Keratinocyte (primary cell): ENCODE data around the gene NRBP1. TPM values are rescaled to one million over a fixed set of nuclear protein-coding genes. Genes with fewer than 3 reads are reported as not detected.

ENCODE experiments used
- DNase-seq: peaks from one replicate; pipeline ENCODE4 v3.0.0-alpha.2; 2011; ENCODE audit warnings: low read depth, missing footprints, low spot score
- FAIRE-seq: peaks from 2 replicates; lab custom pipeline; 2011; peaks lifted over from hg19 to GRCh38; lab: Jason Lieb, UNC
- H2AFZ ChIP-seq: 2 replicates; pipeline ENCODE4 v1.6.0; 2012; ENCODE audit warnings: low read length, control low read depth, inconsistent platforms; ENCODE audit not compliant: control insufficient read depth
- H3K27ac ChIP-seq: 2 replicates; pipeline ENCODE4 v1.5.1; 2011; ENCODE audit warnings: low read length; ENCODE audit not compliant: control insufficient read depth, insufficient read depth
- H3K27me3 ChIP-seq: 3 replicates; pipeline ENCODE4 v1.6.0; 2011; ENCODE audit warnings: low read length; ENCODE audit not compliant: control insufficient read depth, insufficient read depth; ENCODE audit errors: extremely low read depth
- H3K36me3 ChIP-seq, 2 experiments: 2 replicates in 1 of 2; 3 replicates in 1 of 2; pipeline ENCODE4 v1.5.1; 2011; ENCODE audit warnings: low read length in 2 of 2, mild to moderate bottlenecking in 1 of 2; ENCODE audit not compliant: control insufficient read depth in 2 of 2, insufficient read depth in 2 of 2; ENCODE audit errors: extremely low read depth in 1 of 2
- H3K4me1 ChIP-seq: 3 replicates; pipeline ENCODE4 v1.5.1; 2011; ENCODE audit warnings: low read length; ENCODE audit not compliant: control insufficient read depth, insufficient read depth; ENCODE audit errors: extremely low read depth
- H3K4me2 ChIP-seq: 3 replicates; pipeline ENCODE4 v1.6.0; 2011; ENCODE audit warnings: low read depth, low read length; ENCODE audit not compliant: control insufficient read depth, insufficient read depth; ENCODE audit errors: extremely low read depth
- H3K4me3 ChIP-seq, 3 experiments: fragments of 200-600 bp in 1 of 3; sonication (generic) in 1 of 3; 2 replicates in 2 of 3; 3 replicates in 1 of 3; pipeline ENCODE4 v1.5.1; 2011 to 2016; ENCODE audit warnings: low read length in 3 of 3, mild to moderate bottlenecking in 3 of 3, control low read depth in 2 of 3, inconsistent platforms in 1 of 3, low read depth in 1 of 3, mixed read lengths in 1 of 3, mixed run types in 1 of 3, moderate library complexity in 1 of 3; ENCODE audit not compliant: control insufficient read depth in 2 of 3, insufficient read depth in 2 of 3; ENCODE audit errors: extremely low read depth in 1 of 3
- H3K79me2 ChIP-seq: 2 replicates; pipeline ENCODE4 v1.6.0; 2012; ENCODE audit warnings: low read length; ENCODE audit not compliant: control insufficient read depth, insufficient read depth
- H3K9ac ChIP-seq: 3 replicates; pipeline ENCODE4 v1.6.0; 2011; ENCODE audit warnings: low read length; ENCODE audit not compliant: control insufficient read depth, insufficient read depth; ENCODE audit errors: extremely low read depth
- H3K9me1 ChIP-seq: 3 replicates; pipeline ENCODE4 v1.6.0; 2011; ENCODE audit warnings: low read length; ENCODE audit not compliant: control insufficient read depth, insufficient read depth; ENCODE audit errors: extremely low read depth
- H3K9me3 ChIP-seq: 2 replicates; pipeline ENCODE4 v1.5.1; 2012; ENCODE audit warnings: low read depth, low read length; ENCODE audit not compliant: control insufficient read depth
- H4K20me1 ChIP-seq: 3 replicates; pipeline ENCODE4 v1.6.0; 2011; ENCODE audit warnings: low read length; ENCODE audit not compliant: control insufficient read depth, insufficient read depth; ENCODE audit errors: extremely low read depth
- CTCF ChIP-seq, 3 experiments: IDR thresholded peaks in 1 of 3; conservative IDR thresholded peaks in 1 of 3; optimal IDR thresholded peaks in 1 of 3; 2 replicates in 2 of 3; 3 replicates in 1 of 3; pipeline versions ENCODE3 to v1.5.1; 2011; ENCODE audit warnings: low read length in 3 of 3, mild to moderate bottlenecking in 3 of 3, moderate library complexity in 2 of 3, control low read depth in 1 of 3, inconsistent platforms in 1 of 3; ENCODE audit not compliant: insufficient read depth in 2 of 3; ENCODE audit errors: extremely low read depth in 1 of 3
- EZH2 ChIP-seq: IDR thresholded peaks from one replicate; pipeline ENCODE4 v1.6.1; 2012; ENCODE audit warnings: inconsistent platforms, mild to moderate bottlenecking, low read length, moderate library complexity
- dilution Hi-C: fragments of 300-500 bp; cut with MboI; formaldehyde crosslinking; loops from one replicate; pipeline ENCODE4 v1.7.0; 2020; ENCODE audit warnings: low sequenced_read_pairs; ENCODE audit not compliant: extremely low pct_ligation_motif_present
- polyA plus RNA-seq, 5 experiments: library from polyadenylated mRNA; depleted of rRNA in 3 of 5; stranded (reverse) in 3 of 5; stranded (forward) in 1 of 5; unstranded in 1 of 5; fragments of >200 nt; gene quantifications; 1 replicate in 1 of 5; 2 replicates in 3 of 5; 3 replicates in 1 of 5; pipeline versions ENCODE4 v1.2.1 to v1.2.3, GENCODE V29; 2011 to 2012; ENCODE audit warnings: missing spikeins in 2 of 5, low read depth in 1 of 5, low replicate concordance in 1 of 5

Gene NRBP1
- polyA plus RNA-seq, 1 donor (not counting 4 experiments of a cell fraction or from before 2014, with no cell fraction given), result 148 TPM

DNA sequence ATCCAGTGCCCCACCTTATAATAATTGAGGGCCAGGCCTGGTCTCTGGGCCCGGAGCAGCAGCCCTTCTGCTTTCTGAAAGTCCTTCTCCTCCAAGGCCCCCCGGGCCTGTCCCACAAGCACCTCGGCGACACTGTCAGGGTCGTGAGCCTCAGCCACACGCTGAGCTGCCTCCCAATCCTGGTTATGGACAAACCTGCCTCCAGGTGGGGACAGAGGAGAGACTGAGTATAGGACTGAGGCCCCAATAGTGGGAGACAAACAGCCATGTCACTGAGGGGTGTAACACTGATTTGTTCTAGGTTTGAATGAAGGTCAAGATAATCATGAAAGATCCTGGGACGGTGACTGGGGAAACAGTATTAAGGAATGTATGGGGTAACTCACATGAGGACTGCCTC lies 25.5 kb downstream of the NRBP1 start:
- Histone ChIP-seq H4K20me1 (no peaks in the 10 kb centered on the region), H3K4me1 (peaks cover 3% of the 10 kb centered on the region), H3K4me2 (no peak overlapping the region), H3K36me3 (peaks cover 11 to 20% of the 10 kb centered on the region in 2 experiments), H2AFZ (no peak overlapping the region), H3K79me2 (no peaks in the 10 kb centered on the region), H3K9me3 (no peaks in the 10 kb centered on the region), H3K4me3 (no peak overlapping the region), H3K27ac (no peak overlapping the region), H3K9ac (no peak overlapping the region), H3K9me1 (no peaks in the 10 kb centered on the region), H3K27me3 (no peaks in the 10 kb centered on the region)
- TF ChIP-seq CTCF (optimal IDR thresholded peaks at IDR 0.05 in 1 of 3, IDR thresholded peaks at IDR 0.05 in 1 of 3, conservative IDR thresholded peaks at IDR 0.05 in 1 of 3; ENCODE audit: extremely low read depth in 1 of 3, insufficient read depth in 2 of 3, low read length in 3 of 3), result peak in 1 of 3 experiments; percentile 5
- TF ChIP-seq EZH2, result no peak
- DNase-seq (no peak), FAIRE-seq (no peak)
- dilution Hi-C loops, result no loop called here

DNA sequence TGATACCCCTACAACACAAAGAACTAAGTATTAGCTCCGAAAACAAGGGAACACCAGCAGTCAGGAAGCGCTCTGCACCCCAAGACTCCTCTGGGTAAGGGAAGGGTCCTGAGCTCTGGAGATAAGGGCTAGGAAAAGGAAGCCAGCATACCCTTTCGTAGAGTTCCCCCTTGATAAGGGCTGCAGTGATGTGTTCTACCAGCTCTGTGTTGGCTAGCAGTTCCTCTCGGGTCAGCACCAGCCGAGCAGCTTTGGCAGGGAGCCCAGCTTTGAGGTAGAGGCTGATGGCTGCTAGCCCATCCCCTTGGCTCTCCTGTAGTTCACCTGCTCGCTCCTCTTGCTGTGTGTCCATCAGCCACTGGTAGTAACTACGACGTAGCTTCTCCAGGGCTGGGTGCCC lies 32.7 kb downstream of the NRBP1 start:
- Histone ChIP-seq H3K4me3 (no peak overlapping the region), H3K9me1 (no peaks in the 10 kb centered on the region), H3K4me2 (no peak overlapping the region), H3K27me3 (no peaks in the 10 kb centered on the region), H3K4me1 (no peaks in the 10 kb centered on the region), H3K27ac (no peak overlapping the region), H3K9ac (no peak overlapping the region), H3K79me2 (no peaks in the 10 kb centered on the region), H3K36me3 (peaks cover 4 to 14% of the 10 kb centered on the region in 2 experiments), H4K20me1 (no peaks in the 10 kb centered on the region), H3K9me3 (no peaks in the 10 kb centered on the region), H2AFZ (no peak overlapping the region)
- no peak for TF ChIP-seq CTCF (optimal IDR thresholded peaks at IDR 0.05 in 1 of 3, IDR thresholded peaks at IDR 0.05 in 1 of 3, conservative IDR thresholded peaks at IDR 0.05 in 1 of 3; ENCODE audit: extremely low read depth in 1 of 3, insufficient read depth in 2 of 3, low read length in 3 of 3)
- no peak for TF ChIP-seq EZH2
- dilution Hi-C loops, result no loop called here
- FAIRE-seq, result no peak
- no peak for DNase-seq
